Measurements from ENCODE around the gene NEDD4L.

NEDD4L gene

GRCh38 chr18:58300867-58301266 is 256.8 kb downstream of the NEDD4L start:
- no peak for DNase-seq

- no peak for DNase-seq
Observed at GRCh38 chr18:58302811-58303210, 258.8 kb downstream of the NEDD4L start.

GRCh38 chr18:58303363-58303762 is 259.3 kb downstream of the NEDD4L start:
- DNase-seq: no peak

GRCh38 chr18:58305792-58306191 is 261.8 kb downstream of the NEDD4L start:
- no peak for DNase-seq

GRCh38 chr18:58307441-58307840 is 263.4 kb downstream of the NEDD4L start:
- no peak for DNase-seq

- DNase-seq: no peak
Observed at GRCh38 chr18:58308463-58308862, 264.4 kb downstream of the NEDD4L start.

- no peak for DNase-seq
Observed at GRCh38 chr18:58309099-58309498, 265.1 kb downstream of the NEDD4L start.

- DNase-seq: no peak
Observed at GRCh38 chr18:58309610-58310239, 265.7 kb downstream of the NEDD4L start.

- DNase-seq: no peak
Observed at GRCh38 chr18:58310517-58310916, 266.5 kb downstream of the NEDD4L start.

GRCh38 chr18:58311390-58311789 is 267.4 kb downstream of the NEDD4L start:
- DNase-seq: no peak

- no peak for DNase-seq
Observed at GRCh38 chr18:58313491-58314032, 269.5 kb downstream of the NEDD4L start.

- peak; percentile 95 for DNase-seq
Observed at GRCh38 chr18:58314284-58314683, 270.3 kb downstream of the NEDD4L start.

GRCh38 chr18:58315041-58315440 is 271.0 kb downstream of the NEDD4L start:
- no peak for DNase-seq

GRCh38 chr18:58315739-58316215 is 271.8 kb downstream of the NEDD4L start:
- no peak for DNase-seq

GRCh38 chr18:58316396-58317342 is 272.6 kb downstream of the NEDD4L start:
- DNase-seq: no peak

- no peak for DNase-seq
Observed at GRCh38 chr18:58319719-58320118, 275.7 kb downstream of the NEDD4L start.

- no peak for DNase-seq
Observed at GRCh38 chr18:58320907-58321561, 277.0 kb downstream of the NEDD4L start.

- peak; percentile 83 for DNase-seq
Observed at GRCh38 chr18:58321986-58322385, 278.0 kb downstream of the NEDD4L start.

- no peak for DNase-seq
Observed at GRCh38 chr18:58322464-58322863, 278.4 kb downstream of the NEDD4L start.

- no peak for DNase-seq
Observed at GRCh38 chr18:58323866-58324762, 280.1 kb downstream of the NEDD4L start.

GRCh38 chr18:58324824-58325480 is 280.9 kb downstream of the NEDD4L start:
- DNase-seq: peak; percentile 78

GRCh38 chr18:58325494-58325893 is 281.5 kb downstream of the NEDD4L start:
- DNase-seq: peak; percentile 80
